H7 (cell line): ENCODE data around the gene CYP4F22. TPM values are rescaled to one million over a fixed set of nuclear protein-coding genes. Genes with fewer than 3 reads are reported as not detected.
"Not testable (repeated sequence)": the region's sequence is repeated elsewhere in the genome, so short reads cannot be mapped to it uniquely, and the experiment has no call there.

Experiments used
- DNase-seq: peaks from one replicate; pipeline ENCODE4 v3.0.0; 2012
- H3K27me3 ChIP-seq: 2 replicates; pipeline ENCODE4 v1.6.0; 2011; ENCODE audit warnings: mild to moderate bottlenecking, low read length; ENCODE audit not compliant: control insufficient read depth, insufficient read depth
- H3K36me3 ChIP-seq: replicated peaks from 2 replicates; pipeline ENCODE4 v1.5.1; 2011; ENCODE audit warnings: low read length; ENCODE audit not compliant: control insufficient read depth, insufficient read depth
- H3K4me3 ChIP-seq: 2 replicates; pipeline ENCODE4 v1.5.1; 2011; ENCODE audit warnings: low read depth, mild to moderate bottlenecking, control low read depth, low read length, moderate library complexity; ENCODE audit not compliant: insufficient read depth
- total RNA-seq: library from RNA; depleted of rRNA; stranded (reverse); fragments of >200 nt; shearing (Covaris generic); gene quantifications from 2 replicates; pipeline ENCODE4 v1.2.3, GENCODE V29; 2014

The CYP4F22 gene
- total RNA-seq, 1 experiment from 2014 or later: not detected

- Histone ChIP-seq H3K27me3 (no peaks in the 10 kb centered on the region), H3K36me3 (no peaks in the 10 kb centered on the region), H3K4me3 (no peak overlapping the region)
- no peak for DNase-seq
Measured at GRCh38 chr19:15476325-15476724, 32.0 kb upstream of the CYP4F22 start.

GRCh38 chr19:15479391-15480345, 28.7 kb upstream of the CYP4F22 start, which contains the start of gene PGLYRP2:
Gene PGLYRP2, minus strand, starts transcription at chr19:15479501. Its CDS starts 130 bp downstream, at chr19:15479371.
- no peak for DNase-seq
- no peaks in the 10 kb centered on the region for H3K36me3 ChIP-seq
- no peaks in the 10 kb centered on the region for H3K27me3 ChIP-seq
- no peak within 1 kb of the TSS for H3K4me3 ChIP-seq

GRCh38 chr19:15480996-15481395, 27.3 kb upstream of the CYP4F22 start:
- not testable (repeated sequence) for H3K4me3 ChIP-seq, DNase-seq, H3K27me3 ChIP-seq, H3K36me3 ChIP-seq

GRCh38 chr19:15485768-15486167, 22.6 kb upstream of the CYP4F22 start:
- DNase-seq, H3K4me3 ChIP-seq, H3K36me3 ChIP-seq, H3K27me3 ChIP-seq: not testable (repeated sequence)

- no peaks in the 10 kb centered on the region for H3K36me3 ChIP-seq
- H3K4me3 ChIP-seq: no peak overlapping the region
- no peaks in the 10 kb centered on the region for H3K27me3 ChIP-seq
- DNase-seq: no peak
Measured at GRCh38 chr19:15487038-15487437, 21.3 kb upstream of the CYP4F22 start.

- H3K27me3 ChIP-seq: no peaks in the 10 kb centered on the region
- no peak overlapping the region for H3K4me3 ChIP-seq
- DNase-seq: no peak
- no peaks in the 10 kb centered on the region for H3K36me3 ChIP-seq
Measured at GRCh38 chr19:15488489-15489226, 19.7 kb upstream of the CYP4F22 start.

- no peak for DNase-seq
- Histone ChIP-seq H3K4me3 (no peak overlapping the region), H3K36me3 (no peaks in the 10 kb centered on the region)
Measured at GRCh38 chr19:15495151-15495550, 13.2 kb upstream of the CYP4F22 start.

GRCh38 chr19:15498156-15498858, 10.0 kb upstream of the CYP4F22 start:
- no peak for DNase-seq
- Histone ChIP-seq H3K4me3 (no peak overlapping the region), H3K36me3 (no peaks in the 10 kb centered on the region), H3K27me3 (no peaks in the 10 kb centered on the region)

More at GRCh38 chr19:15495151-15495550, 13.2 kb upstream of the CYP4F22 start:
- no peaks in the 10 kb centered on the region for H3K27me3 ChIP-seq

GRCh38 chr19:15498910-15499309, 9.4 kb upstream of the CYP4F22 start:
- Histone ChIP-seq H3K36me3 (no peaks in the 10 kb centered on the region), H3K27me3 (no peaks in the 10 kb centered on the region), H3K4me3 (no peak overlapping the region)
- DNase-seq: no peak

- no peak for DNase-seq
- Histone ChIP-seq H3K36me3 (no peaks in the 10 kb centered on the region), H3K4me3 (no peak overlapping the region), H3K27me3 (no peaks in the 10 kb centered on the region)
Measured at GRCh38 chr19:15501596-15501995, 6.7 kb upstream of the CYP4F22 start.

GRCh38 chr19:15502264-15502663, 6.1 kb upstream of the CYP4F22 start:
- H3K36me3 ChIP-seq: no peaks in the 10 kb centered on the region
- no peaks in the 10 kb centered on the region for H3K27me3 ChIP-seq
- DNase-seq: no peak
- H3K4me3 ChIP-seq: no peak overlapping the region

GRCh38 chr19:15506074-15506571, 2.2 kb upstream of the CYP4F22 start:
- H3K36me3 ChIP-seq: no peaks in the 10 kb centered on the region
- no peak for DNase-seq
- H3K27me3 ChIP-seq: no peaks in the 10 kb centered on the region
- no peak overlapping the region for H3K4me3 ChIP-seq

- Histone ChIP-seq H3K4me3 (no peak overlapping the region), H3K27me3 (no peaks in the 10 kb centered on the region), H3K36me3 (no peaks in the 10 kb centered on the region)
- DNase-seq: no peak
Measured at GRCh38 chr19:15507068-15508034, 974 bp upstream of the CYP4F22 start.
